SK-N-SH treated with all-trans-retinoic acid at 6 μM for 48 hours (cell line): ENCODE data around the gene SPECC1.

Experiments used
- ATAC-seq: fragments of 200-7000 bp; cut with Tn5 transposase; 3 replicates; pipeline ENCODE4 v1.9.1; 2020; ENCODE audit warnings: mild to moderate bottlenecking, moderate library complexity
- ARNTL ChIP-seq: fragments of 450-650 bp; formaldehyde crosslinking; IDR thresholded peaks from 2 replicates; pipeline ENCODE4 v1.5.0; 2020; ENCODE audit warnings: low read depth, mild to moderate bottlenecking, moderate library complexity, borderline replicate concordance
- BACH2 ChIP-seq: fragments of 250-450 bp; sonication (Bioruptor Pico); IDR thresholded peaks from 2 replicates; pipeline ENCODE4 v1.9.0; 2021; ENCODE audit warnings: mild to moderate bottlenecking, borderline replicate concordance
- CSDC2 ChIP-seq: fragments of 250-450 bp; sonication (Bioruptor Pico); IDR thresholded peaks from 2 replicates; pipeline ENCODE4 v1.5.0; 2020; ENCODE audit warnings: mild to moderate bottlenecking, moderate library complexity
- ESRRG ChIP-seq: fragments of 250-450 bp; sonication (Bioruptor Pico); IDR thresholded peaks from 2 replicates; pipeline ENCODE4 v1.6.1; 2021; ENCODE audit warnings: mild to moderate bottlenecking
- GLIS3 ChIP-seq: fragments of 250-450 bp; sonication (Bioruptor Pico); IDR thresholded peaks from 2 replicates; pipeline ENCODE4 v1.5.0; 2020; ENCODE audit warnings: mild to moderate bottlenecking, moderate library complexity
- ISL1 ChIP-seq: fragments of 250-450 bp; sonication (Bioruptor Pico); IDR thresholded peaks from 2 replicates; pipeline ENCODE4 v2.1.2; 2022; ENCODE audit warnings: mild to moderate bottlenecking, moderate library complexity
- OSR1 ChIP-seq: fragments of 250-450 bp; sonication (Bioruptor Pico); IDR thresholded peaks from 2 replicates; pipeline ENCODE4 v1.8.0; 2022; ENCODE audit warnings: moderate library complexity, mild to moderate bottlenecking, inconsistent platforms
- PPARA ChIP-seq: fragments of 250-450 bp; sonication (Bioruptor Pico); IDR thresholded peaks from 2 replicates; pipeline ENCODE4 v1.5.0; 2020; ENCODE audit warnings: mild to moderate bottlenecking, borderline replicate concordance
- RARB ChIP-seq: fragments of 250-450 bp; sonication (Bioruptor Pico); IDR thresholded peaks from 2 replicates; pipeline ENCODE4 v1.8.0; 2021; ENCODE audit warnings: mild to moderate bottlenecking, moderate library complexity
- SNAI2 ChIP-seq: fragments of 250-450 bp; sonication (Bioruptor Pico); IDR thresholded peaks from 2 replicates; pipeline ENCODE4 v1.5.0; 2020; ENCODE audit warnings: mild to moderate bottlenecking, moderate library complexity
- TCF4 ChIP-seq: fragments of 250-450 bp; sonication (Bioruptor Pico); IDR thresholded peaks from 2 replicates; pipeline ENCODE4 v1.8.0; 2021; ENCODE audit warnings: mild to moderate bottlenecking, moderate library complexity, borderline replicate concordance
- TOX ChIP-seq: fragments of 250-450 bp; sonication (Bioruptor Pico); IDR thresholded peaks from 2 replicates; pipeline ENCODE4 v1.8.0; 2021; ENCODE audit warnings: mild to moderate bottlenecking, moderate library complexity, borderline replicate concordance
- ZC3H10 ChIP-seq: fragments of 250-450 bp; sonication (Bioruptor Pico); IDR thresholded peaks from 2 replicates; pipeline ENCODE4 v1.5.1; 2021; ENCODE audit warnings: mild to moderate bottlenecking, moderate library complexity
- ZFP3 ChIP-seq: fragments of 250-450 bp; sonication (Bioruptor Pico); IDR thresholded peaks from 2 replicates; pipeline ENCODE4 v1.5.0; 2020; ENCODE audit warnings: mild to moderate bottlenecking, moderate library complexity
- ZFP30 ChIP-seq: fragments of 450-650 bp; formaldehyde crosslinking; IDR thresholded peaks from 2 replicates; pipeline ENCODE4 v1.5.0; 2022; ENCODE audit warnings: mild to moderate bottlenecking, moderate library complexity
- ZNF565 ChIP-seq: fragments of 450-650 bp; formaldehyde crosslinking; conservative IDR thresholded peaks from 2 replicates; pipeline ENCODE4 v1.5.0; 2020; ENCODE audit warnings: low read depth, mild to moderate bottlenecking, moderate library complexity
- ZNF70 ChIP-seq: fragments of 450-650 bp; formaldehyde crosslinking; IDR thresholded peaks from 2 replicates; pipeline ENCODE4 v1.5.0; 2020; ENCODE audit warnings: mild to moderate bottlenecking, moderate library complexity
- ZNF8 ChIP-seq: fragments of 450-650 bp; formaldehyde crosslinking; IDR thresholded peaks from 2 replicates; pipeline ENCODE4 v1.5.0; 2020; ENCODE audit warnings: mild to moderate bottlenecking, moderate library complexity
- TF ChIP-seq, protein P1 (sequence below): fragments of 250-450 bp; sonication (Bioruptor Pico); IDR thresholded peaks from 2 replicates; pipeline ENCODE4 v1.8.0; 2020; ENCODE audit warnings: mild to moderate bottlenecking, moderate library complexity, borderline replicate concordance
- TF ChIP-seq, protein P2 (sequence below): fragments of 250-450 bp; sonication (Bioruptor Pico); IDR thresholded peaks from 2 replicates; pipeline ENCODE4 v1.5.1; 2020; ENCODE audit warnings: low read depth, mild to moderate bottlenecking, moderate library complexity
- TF ChIP-seq, protein P3 (sequence below): fragments of 250-450 bp; sonication (Bioruptor Pico); IDR thresholded peaks from 2 replicates; pipeline ENCODE4 v1.8.0; 2021; ENCODE audit warnings: low read depth, mild to moderate bottlenecking, moderate library complexity, borderline replicate concordance
- TF ChIP-seq, protein P4 (sequence below): fragments of 250-450 bp; sonication (Bioruptor Pico); IDR thresholded peaks from 2 replicates; pipeline ENCODE4 v1.5.0; 2020; ENCODE audit warnings: mild to moderate bottlenecking, moderate library complexity
- TF ChIP-seq, protein P5 (sequence below): fragments of 250-450 bp; sonication (Bioruptor Pico); IDR thresholded peaks from 2 replicates; pipeline ENCODE4 v1.5.1; 2021; ENCODE audit warnings: mild to moderate bottlenecking, moderate library complexity

The SPECC1 gene

DNA sequence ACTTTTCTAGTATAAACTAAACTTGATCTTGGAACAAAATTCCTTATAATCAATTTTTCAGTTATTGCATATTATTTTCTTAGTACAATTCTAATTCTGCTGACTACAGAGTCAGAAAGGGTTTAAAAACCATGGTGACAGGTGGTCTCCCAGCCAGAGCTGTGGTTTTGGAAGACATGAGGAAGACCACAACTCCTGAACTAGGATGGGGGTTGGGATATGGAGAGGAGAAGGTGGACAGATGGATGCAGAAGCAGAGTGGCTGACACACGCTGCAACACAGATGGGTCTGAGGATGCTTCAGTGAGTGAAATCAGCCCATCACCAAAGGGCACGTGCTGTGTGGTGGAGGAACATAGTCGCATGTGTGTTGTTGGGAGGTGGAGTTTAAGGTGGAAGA is 270.5 kb downstream of the SPECC1 start (continued):
- TF ChIP-seq, protein P1, sequence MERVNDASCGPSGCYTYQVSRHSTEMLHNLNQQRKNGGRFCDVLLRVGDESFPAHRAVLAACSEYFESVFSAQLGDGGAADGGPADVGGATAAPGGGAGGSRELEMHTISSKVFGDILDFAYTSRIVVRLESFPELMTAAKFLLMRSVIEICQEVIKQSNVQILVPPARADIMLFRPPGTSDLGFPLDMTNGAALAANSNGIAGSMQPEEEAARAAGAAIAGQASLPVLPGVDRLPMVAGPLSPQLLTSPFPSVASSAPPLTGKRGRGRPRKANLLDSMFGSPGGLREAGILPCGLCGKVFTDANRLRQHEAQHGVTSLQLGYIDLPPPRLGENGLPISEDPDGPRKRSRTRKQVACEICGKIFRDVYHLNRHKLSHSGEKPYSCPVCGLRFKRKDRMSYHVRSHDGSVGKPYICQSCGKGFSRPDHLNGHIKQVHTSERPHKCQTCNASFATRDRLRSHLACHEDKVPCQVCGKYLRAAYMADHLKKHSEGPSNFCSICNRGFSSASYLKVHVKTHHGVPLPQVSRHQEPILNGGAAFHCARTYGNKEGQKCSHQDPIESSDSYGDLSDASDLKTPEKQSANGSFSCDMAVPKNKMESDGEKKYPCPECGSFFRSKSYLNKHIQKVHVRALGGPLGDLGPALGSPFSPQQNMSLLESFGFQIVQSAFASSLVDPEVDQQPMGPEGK (CRISPR knock-in tag), result no peak
- TF ChIP-seq OSR1 (no peak), SNAI2 (CRISPR knock-in tag) (no peak), ZNF565 (no peak), BACH2 (CRISPR knock-in tag) (no peak), ISL1 (CRISPR knock-in tag) (no peak)
- TF ChIP-seq, protein P2, sequence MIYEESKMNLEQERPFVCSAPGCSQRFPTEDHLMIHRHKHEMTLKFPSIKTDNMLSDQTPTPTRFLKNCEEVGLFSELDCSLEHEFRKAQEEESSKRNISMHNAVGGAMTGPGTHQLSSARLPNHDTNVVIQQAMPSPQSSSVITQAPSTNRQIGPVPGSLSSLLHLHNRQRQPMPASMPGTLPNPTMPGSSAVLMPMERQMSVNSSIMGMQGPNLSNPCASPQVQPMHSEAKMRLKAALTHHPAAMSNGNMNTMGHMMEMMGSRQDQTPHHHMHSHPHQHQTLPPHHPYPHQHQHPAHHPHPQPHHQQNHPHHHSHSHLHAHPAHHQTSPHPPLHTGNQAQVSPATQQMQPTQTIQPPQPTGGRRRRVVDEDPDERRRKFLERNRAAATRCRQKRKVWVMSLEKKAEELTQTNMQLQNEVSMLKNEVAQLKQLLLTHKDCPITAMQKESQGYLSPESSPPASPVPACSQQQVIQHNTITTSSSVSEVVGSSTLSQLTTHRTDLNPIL (CRISPR knock-in tag), result no peak

DNA sequence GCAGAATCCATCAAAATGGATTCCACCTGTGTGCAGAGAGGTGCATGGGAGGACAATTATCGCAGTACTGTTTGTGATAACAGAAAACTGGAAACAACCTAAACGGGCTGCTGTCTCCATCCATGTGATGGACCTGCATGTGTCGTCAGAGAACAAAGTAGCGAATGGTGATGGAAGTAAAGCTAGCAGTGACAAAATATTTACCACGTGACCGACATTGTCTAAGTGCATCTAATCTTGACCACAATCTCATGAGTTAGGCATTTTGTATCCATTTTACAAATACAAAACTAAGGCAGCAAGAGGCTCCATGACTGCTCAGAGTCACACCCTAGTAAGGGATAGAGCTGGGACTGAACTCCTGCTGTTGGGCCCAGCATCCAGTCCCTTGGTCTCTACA is 270.9 kb downstream of the SPECC1 start:
- TF ChIP-seq, protein P3, sequence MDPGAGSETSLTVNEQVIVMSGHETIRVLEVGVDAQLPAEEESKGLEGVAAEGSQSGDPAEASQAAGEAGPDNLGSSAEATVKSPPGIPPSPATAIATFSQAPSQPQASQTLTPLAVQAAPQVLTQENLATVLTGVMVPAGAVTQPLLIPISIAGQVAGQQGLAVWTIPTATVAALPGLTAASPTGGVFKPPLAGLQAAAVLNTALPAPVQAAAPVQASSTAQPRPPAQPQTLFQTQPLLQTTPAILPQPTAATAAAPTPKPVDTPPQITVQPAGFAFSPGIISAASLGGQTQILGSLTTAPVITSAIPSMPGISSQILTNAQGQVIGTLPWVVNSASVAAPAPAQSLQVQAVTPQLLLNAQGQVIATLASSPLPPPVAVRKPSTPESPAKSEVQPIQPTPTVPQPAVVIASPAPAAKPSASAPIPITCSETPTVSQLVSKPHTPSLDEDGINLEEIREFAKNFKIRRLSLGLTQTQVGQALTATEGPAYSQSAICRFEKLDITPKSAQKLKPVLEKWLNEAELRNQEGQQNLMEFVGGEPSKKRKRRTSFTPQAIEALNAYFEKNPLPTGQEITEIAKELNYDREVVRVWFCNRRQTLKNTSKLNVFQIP, result no peak
- TF ChIP-seq ISL1 (CRISPR knock-in tag) (no peak), ZFP30 (CRISPR knock-in tag) (no peak), TOX (no peak), ZFP3 (no peak), OSR1 (no peak), RARB (CRISPR knock-in tag) (no peak), ZNF8 (CRISPR knock-in tag) (no peak), ZC3H10 (CRISPR knock-in tag) (no peak), SNAI2 (CRISPR knock-in tag) (no peak), PPARA (no peak), ARNTL (CRISPR knock-in tag) (no peak), CSDC2 (CRISPR knock-in tag) (no peak), BACH2 (CRISPR knock-in tag) (no peak), TCF4 (CRISPR knock-in tag) (no peak), ESRRG (CRISPR knock-in tag) (no peak)
- TF ChIP-seq, protein P1 (CRISPR knock-in tag), result no peak
- TF ChIP-seq, protein P4, sequence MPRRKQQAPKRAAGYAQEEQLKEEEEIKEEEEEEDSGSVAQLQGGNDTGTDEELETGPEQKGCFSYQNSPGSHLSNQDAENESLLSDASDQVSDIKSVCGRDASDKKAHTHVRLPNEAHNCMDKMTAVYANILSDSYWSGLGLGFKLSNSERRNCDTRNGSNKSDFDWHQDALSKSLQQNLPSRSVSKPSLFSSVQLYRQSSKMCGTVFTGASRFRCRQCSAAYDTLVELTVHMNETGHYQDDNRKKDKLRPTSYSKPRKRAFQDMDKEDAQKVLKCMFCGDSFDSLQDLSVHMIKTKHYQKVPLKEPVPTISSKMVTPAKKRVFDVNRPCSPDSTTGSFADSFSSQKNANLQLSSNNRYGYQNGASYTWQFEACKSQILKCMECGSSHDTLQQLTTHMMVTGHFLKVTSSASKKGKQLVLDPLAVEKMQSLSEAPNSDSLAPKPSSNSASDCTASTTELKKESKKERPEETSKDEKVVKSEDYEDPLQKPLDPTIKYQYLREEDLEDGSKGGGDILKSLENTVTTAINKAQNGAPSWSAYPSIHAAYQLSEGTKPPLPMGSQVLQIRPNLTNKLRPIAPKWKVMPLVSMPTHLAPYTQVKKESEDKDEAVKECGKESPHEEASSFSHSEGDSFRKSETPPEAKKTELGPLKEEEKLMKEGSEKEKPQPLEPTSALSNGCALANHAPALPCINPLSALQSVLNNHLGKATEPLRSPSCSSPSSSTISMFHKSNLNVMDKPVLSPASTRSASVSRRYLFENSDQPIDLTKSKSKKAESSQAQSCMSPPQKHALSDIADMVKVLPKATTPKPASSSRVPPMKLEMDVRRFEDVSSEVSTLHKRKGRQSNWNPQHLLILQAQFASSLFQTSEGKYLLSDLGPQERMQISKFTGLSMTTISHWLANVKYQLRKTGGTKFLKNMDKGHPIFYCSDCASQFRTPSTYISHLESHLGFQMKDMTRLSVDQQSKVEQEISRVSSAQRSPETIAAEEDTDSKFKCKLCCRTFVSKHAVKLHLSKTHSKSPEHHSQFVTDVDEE (CRISPR knock-in tag), result no peak
- no peak for ATAC-seq

DNA sequence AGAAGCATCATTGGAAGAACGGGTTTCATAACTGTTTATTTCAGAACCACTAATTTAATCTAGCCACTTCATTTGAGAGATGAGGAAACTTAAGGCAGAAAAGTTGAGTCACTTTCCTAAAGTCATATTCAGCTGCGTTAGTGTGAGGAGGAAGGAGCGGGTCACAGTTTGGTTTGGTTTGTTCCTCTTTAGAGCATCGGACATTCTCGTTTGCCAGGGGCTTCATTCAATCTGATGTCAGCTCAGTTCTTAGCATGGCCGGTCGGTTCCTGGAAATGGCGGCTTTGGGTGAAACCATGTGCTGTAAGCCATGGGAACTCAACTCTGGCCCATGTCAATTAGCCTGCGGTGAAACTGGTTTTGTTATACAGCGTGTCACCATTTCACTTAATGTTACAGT is 271.7 kb downstream of the SPECC1 start:
- no peak for ATAC-seq
- no peak for TF ChIP-seq BACH2 (CRISPR knock-in tag)
- no peak for TF ChIP-seq CSDC2 (CRISPR knock-in tag)
- no peak for TF ChIP-seq PPARA
- no peak for TF ChIP-seq TOX
- TF ChIP-seq ZNF70 (CRISPR knock-in tag), result no peak
- TF ChIP-seq, protein P3, result no peak
- TF ChIP-seq, protein P2 (CRISPR knock-in tag), result no peak
- TF ChIP-seq ZFP3, result no peak
- TF ChIP-seq, protein P5, sequence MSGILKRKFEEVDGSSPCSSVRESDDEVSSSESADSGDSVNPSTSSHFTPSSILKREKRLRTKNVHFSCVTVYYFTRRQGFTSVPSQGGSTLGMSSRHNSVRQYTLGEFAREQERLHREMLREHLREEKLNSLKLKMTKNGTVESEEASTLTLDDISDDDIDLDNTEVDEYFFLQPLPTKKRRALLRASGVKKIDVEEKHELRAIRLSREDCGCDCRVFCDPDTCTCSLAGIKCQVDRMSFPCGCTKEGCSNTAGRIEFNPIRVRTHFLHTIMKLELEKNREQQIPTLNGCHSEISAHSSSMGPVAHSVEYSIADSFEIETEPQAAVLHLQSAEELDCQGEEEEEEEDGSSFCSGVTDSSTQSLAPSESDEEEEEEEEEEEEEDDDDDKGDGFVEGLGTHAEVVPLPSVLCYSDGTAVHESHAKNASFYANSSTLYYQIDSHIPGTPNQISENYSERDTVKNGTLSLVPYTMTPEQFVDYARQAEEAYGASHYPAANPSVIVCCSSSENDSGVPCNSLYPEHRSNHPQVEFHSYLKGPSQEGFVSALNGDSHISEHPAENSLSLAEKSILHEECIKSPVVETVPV, result no peak
- TF ChIP-seq RARB (CRISPR knock-in tag), result no peak
- no peak for TF ChIP-seq TCF4 (CRISPR knock-in tag)
- TF ChIP-seq ZNF565, result no peak
- no peak for TF ChIP-seq ARNTL (CRISPR knock-in tag)
- TF ChIP-seq GLIS3 (CRISPR knock-in tag), result no peak
- TF ChIP-seq ZFP30 (CRISPR knock-in tag), result no peak
- TF ChIP-seq SNAI2 (CRISPR knock-in tag), result no peak
- TF ChIP-seq, all 23 proteins: peak for 0
